Measurements from ENCODE around the gene CALML5. TPM values are rescaled to one million over a fixed set of nuclear protein-coding genes. Genes with fewer than 3 reads are reported as not detected.

The CALML5 gene
- total RNA-seq, 1 experiment from 2014 or later, result not detected

GRCh38 chr10:5450605-5451384 is 48.6 kb downstream of the CALML5 start:
- ChIA-PET CTCF (no interaction called here), POLR2A (no interaction called here)
- H3K27me3 Mint-ChIP-seq (ENCODE audit: low read depth), result no peaks in the 10 kb centered on the region
- no peaks in the 10 kb centered on the region for H3K9me3 Mint-ChIP-seq
- H3K36me3 Mint-ChIP-seq, result peaks cover 43% of the 10 kb centered on the region
- ATAC-seq (no peak), DNase-seq (ENCODE audit: low spot score) (no peak)
- peak overlapping the region; percentile 53; the same call in 1 of the 2 replicates for H3K27ac Mint-ChIP-seq
- H3K4me1 Mint-ChIP-seq, result peaks cover 36% of the 10 kb centered on the region
- TF ChIP-seq ETV6 (CRISPR knock-in tag; IDR thresholded peaks at IDR 0.05), result no peak
- no peak overlapping the region for H3K4me3 Mint-ChIP-seq

GRCh38 chr10:5449823-5450222 is 49.5 kb downstream of the CALML5 start:
- ChIA-PET POLR2A (no interaction called here), CTCF (no interaction called here)
- TF ChIP-seq SMAD3 (CRISPR knock-in tag; IDR thresholded peaks at IDR 0.05; ENCODE audit: borderline replicate concordance), result no peak
- peaks cover 36% of the 10 kb centered on the region for H3K4me1 Mint-ChIP-seq
- peak overlapping the region; percentile 92; the same call in 1 of the 2 replicates for H3K27ac Mint-ChIP-seq
- ATAC-seq (0 out of 2 replicates have a peak, but pooled peaks have one; percentile 5), DNase-seq (ENCODE audit: low spot score) (no peak)
- peak overlapping the region; percentile 56 for H3K4me3 Mint-ChIP-seq
- H3K36me3 Mint-ChIP-seq, result peaks cover 33% of the 10 kb centered on the region
- H3K27me3 Mint-ChIP-seq (ENCODE audit: low read depth), result no peaks in the 10 kb centered on the region
- no peaks in the 10 kb centered on the region for H3K9me3 Mint-ChIP-seq

GRCh38 chr10:5449227-5449626 is 50.1 kb downstream of the CALML5 start:
- no peaks in the 10 kb centered on the region for H3K9me3 Mint-ChIP-seq
- TF ChIP-seq PREB (CRISPR knock-in tag; IDR thresholded peaks at IDR 0.05; ENCODE audit: borderline replicate concordance) (no peak), ZNF281 (CRISPR knock-in tag; IDR thresholded peaks at IDR 0.05) (no peak), RORB (CRISPR knock-in tag; IDR thresholded peaks at IDR 0.05) (no peak), MAX (CRISPR knock-in tag; IDR thresholded peaks at IDR 0.05) (no peak), SMAD3 (CRISPR knock-in tag; IDR thresholded peaks at IDR 0.05; ENCODE audit: borderline replicate concordance) (no peak), ZNF532 (CRISPR knock-in tag; IDR thresholded peaks at IDR 0.05; ENCODE audit: borderline replicate concordance) (no peak), AFF4 (CRISPR knock-in tag; IDR thresholded peaks at IDR 0.05; ENCODE audit: borderline replicate concordance) (no peak), ZNF263 (CRISPR knock-in tag; IDR thresholded peaks at IDR 0.05; ENCODE audit: low read depth) (no peak), ZNF416 (CRISPR knock-in tag; IDR thresholded peaks at IDR 0.05) (no peak), USF2 (CRISPR knock-in tag; IDR thresholded peaks at IDR 0.05) (no peak), AR (CRISPR knock-in tag; IDR thresholded peaks at IDR 0.05) (no peak), KAT7 (CRISPR knock-in tag; IDR thresholded peaks at IDR 0.05; ENCODE audit: borderline replicate concordance) (no peak)

More at GRCh38 chr10:5449227-5449626, 50.1 kb downstream of the CALML5 start:
- H3K27ac Mint-ChIP-seq, result peak overlapping the region; percentile 69; the same call in 1 of the 2 replicates
- POLR2A ChIA-PET, result no interaction called here
- peaks cover 36% of the 10 kb centered on the region for H3K4me1 Mint-ChIP-seq
- H3K4me3 Mint-ChIP-seq, result peak overlapping the region; percentile 82
- no peak for ATAC-seq
- DNase-seq (ENCODE audit: low spot score), result no peak
- CTCF ChIA-PET, result no interaction called here
- H3K27me3 Mint-ChIP-seq (ENCODE audit: low read depth), result no peaks in the 10 kb centered on the region
- H3K36me3 Mint-ChIP-seq, result peaks cover 27% of the 10 kb centered on the region

Measured in WTC11 (cell line).